Stimulated activated CD8-positive, alpha-beta memory T cell treated with anti-CD3 and anti-CD28 coated beads, Interleukin-12 subunit alpha, Interleukin-12 subunit beta, amount 100 ng/mL, for 24 hours (primary cell): ENCODE measurements around the gene ABI3.
A peak's percentile ranks its signal among the peaks of the same experiment; 100 is the strongest.
"Not testable (repeated sequence)": the region's sequence is repeated elsewhere in the genome, so short reads cannot be mapped to it uniquely, and the experiment has no call there.

Experiments used
- DNase-seq: peaks from one replicate; pipeline ENCODE4 v3.0.0-alpha.2; 2020; ENCODE audit errors: extremely low read depth

The ABI3 gene

GRCh38 chr17:49252148-49252695, 41.7 kb downstream of the ABI3 start:
- no peak for DNase-seq

- DNase-seq, result no peak
Measured at GRCh38 chr17:49254066-49254465, 43.6 kb downstream of the ABI3 start.

- DNase-seq, result no peak
Measured at GRCh38 chr17:49255125-49255524, 44.6 kb downstream of the ABI3 start.

- no peak for DNase-seq
Measured at GRCh38 chr17:49258394-49258793, 47.9 kb downstream of the ABI3 start.

GRCh38 chr17:49259663-49260010, 49.1 kb downstream of the ABI3 start:
- DNase-seq, result no peak

GRCh38 chr17:49260011-49260816, 49.7 kb downstream of the ABI3 start:
- peak; percentile 20 for DNase-seq

GRCh38 chr17:49260817-49261291, 50.3 kb downstream of the ABI3 start:
- no peak for DNase-seq

- not testable (repeated sequence) for DNase-seq
Measured at GRCh38 chr17:49261540-49261939, 51.0 kb downstream of the ABI3 start.

GRCh38 chr17:49266233-49266632, 55.7 kb downstream of the ABI3 start:
- DNase-seq, result no peak

- no peak for DNase-seq
Measured at GRCh38 chr17:49267912-49268311, 57.4 kb downstream of the ABI3 start.

- no peak for DNase-seq
Measured at GRCh38 chr17:49269356-49269755, 58.8 kb downstream of the ABI3 start.
